BJ (cell line): ENCODE measurements around the gene HRCT1. TPM values are rescaled to one million over a fixed set of nuclear protein-coding genes. Genes with fewer than 3 reads are reported as not detected.

Experiments used
- CTCF ChIA-PET: fragments of 350-600 bp; formaldehyde crosslinking; extraction: SDS; loops from one replicate; lab custom pipeline; 2021; ENCODE audit warnings: antibody characterized with exemption, inconsistent platforms; lab: Yijun Ruan, JAX
- POLR2A ChIA-PET: fragments of 300-600 bp; sonication (Branson Sonifier 250); formaldehyde crosslinking; extraction: SDS; loops from one replicate; lab custom pipeline; 2021; ENCODE audit warnings: antibody characterized with exemption; lab: Charles Lee
- DNase-seq: peaks from one replicate; pipeline ENCODE4 v3.0.0-alpha.2; 2011; ENCODE audit warnings: low read depth
- H3K27me3 ChIP-seq: 2 replicates; pipeline ENCODE4 v1.6.0; 2011; ENCODE audit warnings: low read length; ENCODE audit not compliant: control insufficient read depth, insufficient read depth
- H3K36me3 ChIP-seq: 2 replicates; pipeline ENCODE4 v1.5.1; 2011; ENCODE audit warnings: low read length; ENCODE audit not compliant: control insufficient read depth, insufficient read depth
- H3K4me3 ChIP-seq: 2 replicates; pipeline ENCODE4 v1.5.1; 2011; ENCODE audit warnings: low read depth, mild to moderate bottlenecking, control low read depth, low read length
- polyA plus RNA-seq: library from polyadenylated mRNA; depleted of rRNA; stranded (reverse); fragments of >200 nt; gene quantifications from 2 replicates; pipeline ENCODE4 v1.2.3, GENCODE V29; 2011
- TF ChIP-seq, protein P1 (sequence below): IDR thresholded peaks from 2 replicates; pipeline ENCODE4 v1.5.1; 2011; ENCODE audit warnings: low read depth, mild to moderate bottlenecking, control low read depth, inconsistent platforms, low read length, moderate library complexity; ENCODE audit not compliant: insufficient read depth

The HRCT1 gene
- polyA plus RNA-seq, 1 experiment: 0.93 TPM

DNA sequence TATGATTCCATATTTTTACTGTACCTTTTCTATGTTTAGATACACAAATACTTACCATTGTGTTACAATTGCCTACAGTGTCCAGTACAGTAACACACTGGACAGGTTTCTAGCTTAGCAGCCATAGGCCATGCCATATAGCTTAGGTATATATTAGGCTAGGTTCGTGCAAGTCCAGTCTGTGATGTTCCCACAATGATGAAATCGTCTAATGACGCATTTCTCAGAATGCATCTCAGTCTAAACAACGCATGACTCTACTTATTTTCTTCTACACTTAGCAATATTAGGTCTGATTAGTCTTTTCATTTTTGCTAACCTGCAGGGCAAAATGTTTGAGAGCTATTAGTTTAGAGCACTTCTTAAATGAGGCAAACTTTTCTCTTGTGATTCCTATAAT is 29.3 kb downstream of the HRCT1 start:
- ChIA-PET CTCF (interaction anchor here (1.0 to 4.2 kb wide), 5 partner anchors 10 to 229 kb away, joined by 3 to 20 read pairs (median 4); no protein-coding TSS in a partner anchor), POLR2A (no interaction called here)
- H3K36me3 ChIP-seq: no peaks in the 10 kb centered on the region
- no peaks in the 10 kb centered on the region for H3K27me3 ChIP-seq
- no peak for DNase-seq
- H3K4me3 ChIP-seq: no peak overlapping the region
- TF ChIP-seq, protein P1, sequence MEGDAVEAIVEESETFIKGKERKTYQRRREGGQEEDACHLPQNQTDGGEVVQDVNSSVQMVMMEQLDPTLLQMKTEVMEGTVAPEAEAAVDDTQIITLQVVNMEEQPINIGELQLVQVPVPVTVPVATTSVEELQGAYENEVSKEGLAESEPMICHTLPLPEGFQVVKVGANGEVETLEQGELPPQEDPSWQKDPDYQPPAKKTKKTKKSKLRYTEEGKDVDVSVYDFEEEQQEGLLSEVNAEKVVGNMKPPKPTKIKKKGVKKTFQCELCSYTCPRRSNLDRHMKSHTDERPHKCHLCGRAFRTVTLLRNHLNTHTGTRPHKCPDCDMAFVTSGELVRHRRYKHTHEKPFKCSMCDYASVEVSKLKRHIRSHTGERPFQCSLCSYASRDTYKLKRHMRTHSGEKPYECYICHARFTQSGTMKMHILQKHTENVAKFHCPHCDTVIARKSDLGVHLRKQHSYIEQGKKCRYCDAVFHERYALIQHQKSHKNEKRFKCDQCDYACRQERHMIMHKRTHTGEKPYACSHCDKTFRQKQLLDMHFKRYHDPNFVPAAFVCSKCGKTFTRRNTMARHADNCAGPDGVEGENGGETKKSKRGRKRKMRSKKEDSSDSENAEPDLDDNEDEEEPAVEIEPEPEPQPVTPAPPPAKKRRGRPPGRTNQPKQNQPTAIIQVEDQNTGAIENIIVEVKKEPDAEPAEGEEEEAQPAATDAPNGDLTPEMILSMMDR: no peak

DNA sequence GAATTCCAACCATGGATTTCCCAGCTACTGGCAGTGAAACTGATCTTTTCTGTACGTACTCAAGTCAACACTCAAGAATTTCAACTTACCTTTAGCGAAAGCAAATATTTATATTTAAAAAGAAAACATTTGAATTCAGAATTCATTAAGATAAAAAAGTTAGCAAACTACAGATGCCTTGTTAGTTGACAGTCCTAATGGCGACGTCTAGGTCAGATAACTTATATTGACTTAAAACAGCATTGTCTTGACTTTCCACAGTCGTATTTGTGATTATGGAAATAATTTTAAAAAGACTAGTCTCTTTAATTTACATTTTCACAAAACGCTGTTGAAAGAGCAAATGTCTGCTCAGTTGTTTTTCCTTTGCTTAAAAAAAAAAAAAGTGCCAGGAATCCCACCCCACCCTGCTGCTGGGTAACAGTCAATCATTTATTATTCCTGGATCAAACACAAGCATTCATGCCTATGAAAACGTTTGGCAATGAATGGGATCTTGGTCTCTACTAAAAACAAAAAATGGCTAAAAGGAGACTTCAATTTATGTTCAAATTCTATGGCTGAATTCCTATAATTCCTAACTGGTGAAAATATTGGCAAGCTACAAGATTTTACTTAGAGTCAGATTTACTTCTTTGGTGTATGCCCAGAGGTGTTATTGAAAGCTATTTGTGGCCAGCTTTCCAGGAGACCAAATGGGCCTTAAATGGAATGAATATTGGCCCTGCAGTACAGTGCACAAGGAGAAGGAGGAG is 29.9 kb downstream of the HRCT1 start:
- ChIA-PET CTCF (interaction anchor here (0.8 to 4.2 kb wide), 6 partner anchors 9 to 110 kb away, joined by 3 to 20 read pairs (median 4); no protein-coding TSS in a partner anchor), POLR2A (interaction anchor here (1.0 kb wide), 1 partner anchor 12 kb away, joined by 7 read pairs; no protein-coding TSS in a partner anchor)
- H3K4me3 ChIP-seq: no peak overlapping the region
- H3K27me3 ChIP-seq: no peaks in the 10 kb centered on the region
- TF ChIP-seq, protein P1: no peak
- no peaks in the 10 kb centered on the region for H3K36me3 ChIP-seq
- DNase-seq: peak; percentile 64

DNA sequence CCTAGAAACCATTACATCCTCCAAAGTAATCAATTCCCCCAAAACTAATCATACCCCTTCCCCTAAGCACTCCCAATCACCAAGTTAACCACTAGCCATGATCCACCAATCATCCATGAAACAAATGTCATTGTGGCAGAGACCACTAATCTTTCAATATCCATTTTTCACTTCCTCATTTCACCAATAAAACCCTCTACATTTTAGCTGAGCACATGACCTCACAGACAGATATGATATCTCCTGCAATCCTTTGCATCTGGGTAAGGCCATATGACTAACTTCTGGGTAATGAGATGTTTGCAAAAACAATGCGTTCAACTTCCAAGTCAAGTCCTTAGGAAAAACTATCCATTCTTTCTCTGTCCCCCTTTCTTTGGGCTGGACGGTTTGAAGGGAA is 31.2 kb downstream of the HRCT1 start:
- CTCF ChIA-PET: interaction anchor here (1.0 to 4.2 kb wide), 3 partner anchors 9 to 34 kb away, joined by 3 to 16 read pairs (median 6); no protein-coding TSS in a partner anchor
- POLR2A ChIA-PET: no interaction called here
- TF ChIP-seq, protein P1: no peak
- no peak overlapping the region for H3K4me3 ChIP-seq
- H3K27me3 ChIP-seq: no peaks in the 10 kb centered on the region
- DNase-seq: no peak
- no peaks in the 10 kb centered on the region for H3K36me3 ChIP-seq

DNA sequence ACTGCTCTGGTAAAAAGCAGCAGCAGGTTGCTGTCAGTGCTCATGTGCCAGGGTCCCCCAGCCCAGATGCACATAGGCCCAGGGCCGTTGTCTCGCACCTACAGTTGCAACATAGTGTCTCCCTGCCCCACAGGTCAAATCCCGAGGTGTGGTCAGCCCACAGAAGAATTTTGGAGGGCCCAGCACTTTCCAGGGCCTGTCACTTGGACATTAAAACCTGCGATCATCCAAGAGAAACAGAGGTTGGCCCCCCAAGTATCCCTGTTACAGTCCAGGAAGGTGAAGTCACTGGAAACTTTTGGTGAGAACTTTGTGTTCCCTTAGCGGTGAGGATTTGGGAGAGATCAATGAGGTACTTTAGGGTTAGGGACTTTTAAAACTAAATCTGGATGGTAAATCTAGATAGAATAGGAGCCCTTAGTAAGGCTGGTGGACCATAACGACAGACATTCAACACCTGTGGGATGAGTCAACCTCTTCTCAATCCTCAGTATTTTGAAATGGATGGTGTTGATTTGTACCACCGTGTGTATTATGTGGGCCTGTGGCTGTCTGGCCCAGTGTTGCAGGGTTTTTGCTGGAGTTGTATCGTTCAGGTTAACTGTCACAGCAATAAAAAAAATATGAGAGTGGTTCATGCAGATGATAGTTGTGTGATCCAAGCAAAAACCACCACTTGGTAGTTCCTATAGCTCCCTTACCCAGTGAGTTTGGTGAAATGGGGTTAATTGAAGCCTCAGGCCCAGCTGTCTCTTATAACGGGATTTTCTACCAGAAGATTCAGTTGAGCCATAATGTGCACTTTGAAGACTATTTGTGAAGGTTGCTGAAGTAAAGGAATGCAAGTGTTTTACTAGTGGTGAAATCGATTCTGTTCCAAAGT is 32.7 kb downstream of the HRCT1 start:
- DNase-seq: no peak
- H3K4me3 ChIP-seq: no peak overlapping the region
- POLR2A ChIA-PET: no interaction called here
- H3K27me3 ChIP-seq: no peaks in the 10 kb centered on the region
- CTCF ChIA-PET: interaction anchor here (0.7 to 9.4 kb wide), 7 partner anchors 11 to 70 kb away, joined by 3 to 170 read pairs (median 6); partner anchors contain the start of gene HRCT1
- TF ChIP-seq, protein P1: no peak
- no peaks in the 10 kb centered on the region for H3K36me3 ChIP-seq
